Keratinocyte (primary cell): ENCODE data around the gene NCKAP5. TPM values are rescaled to one million over a fixed set of nuclear protein-coding genes. Genes with fewer than 3 reads are reported as not detected.

ENCODE experiments used
- DNase-seq: peaks from one replicate; pipeline ENCODE4 v3.0.0-alpha.2; 2011; ENCODE audit warnings: low read depth, missing footprints, low spot score
- FAIRE-seq: peaks from 2 replicates; lab custom pipeline; 2011; peaks lifted over from hg19 to GRCh38; lab: Jason Lieb, UNC
- H2AFZ ChIP-seq: 2 replicates; pipeline ENCODE4 v1.6.0; 2012; ENCODE audit warnings: low read length, control low read depth, inconsistent platforms; ENCODE audit not compliant: control insufficient read depth
- H3K27ac ChIP-seq: 2 replicates; pipeline ENCODE4 v1.5.1; 2011; ENCODE audit warnings: low read length; ENCODE audit not compliant: control insufficient read depth, insufficient read depth
- H3K27me3 ChIP-seq: 3 replicates; pipeline ENCODE4 v1.6.0; 2011; ENCODE audit warnings: low read length; ENCODE audit not compliant: control insufficient read depth, insufficient read depth; ENCODE audit errors: extremely low read depth
- H3K36me3 ChIP-seq, 2 experiments: 2 replicates in 1 of 2; 3 replicates in 1 of 2; pipeline ENCODE4 v1.5.1; 2011; ENCODE audit warnings: low read length in 2 of 2, mild to moderate bottlenecking in 1 of 2; ENCODE audit not compliant: control insufficient read depth in 2 of 2, insufficient read depth in 2 of 2; ENCODE audit errors: extremely low read depth in 1 of 2
- H3K4me1 ChIP-seq: 3 replicates; pipeline ENCODE4 v1.5.1; 2011; ENCODE audit warnings: low read length; ENCODE audit not compliant: control insufficient read depth, insufficient read depth; ENCODE audit errors: extremely low read depth
- H3K4me2 ChIP-seq: 3 replicates; pipeline ENCODE4 v1.6.0; 2011; ENCODE audit warnings: low read depth, low read length; ENCODE audit not compliant: control insufficient read depth, insufficient read depth; ENCODE audit errors: extremely low read depth
- H3K4me3 ChIP-seq, 3 experiments: fragments of 200-600 bp in 1 of 3; sonication (generic) in 1 of 3; 2 replicates in 2 of 3; 3 replicates in 1 of 3; pipeline ENCODE4 v1.5.1; 2011 to 2016; ENCODE audit warnings: low read length in 3 of 3, mild to moderate bottlenecking in 3 of 3, control low read depth in 2 of 3, inconsistent platforms in 1 of 3, low read depth in 1 of 3, mixed read lengths in 1 of 3, mixed run types in 1 of 3, moderate library complexity in 1 of 3; ENCODE audit not compliant: control insufficient read depth in 2 of 3, insufficient read depth in 2 of 3; ENCODE audit errors: extremely low read depth in 1 of 3
- H3K79me2 ChIP-seq: 2 replicates; pipeline ENCODE4 v1.6.0; 2012; ENCODE audit warnings: low read length; ENCODE audit not compliant: control insufficient read depth, insufficient read depth
- H3K9ac ChIP-seq: 3 replicates; pipeline ENCODE4 v1.6.0; 2011; ENCODE audit warnings: low read length; ENCODE audit not compliant: control insufficient read depth, insufficient read depth; ENCODE audit errors: extremely low read depth
- H3K9me1 ChIP-seq: 3 replicates; pipeline ENCODE4 v1.6.0; 2011; ENCODE audit warnings: low read length; ENCODE audit not compliant: control insufficient read depth, insufficient read depth; ENCODE audit errors: extremely low read depth
- H3K9me3 ChIP-seq: 2 replicates; pipeline ENCODE4 v1.5.1; 2012; ENCODE audit warnings: low read depth, low read length; ENCODE audit not compliant: control insufficient read depth
- H4K20me1 ChIP-seq: 3 replicates; pipeline ENCODE4 v1.6.0; 2011; ENCODE audit warnings: low read length; ENCODE audit not compliant: control insufficient read depth, insufficient read depth; ENCODE audit errors: extremely low read depth
- EZH2 ChIP-seq: IDR thresholded peaks from one replicate; pipeline ENCODE4 v1.6.1; 2012; ENCODE audit warnings: inconsistent platforms, mild to moderate bottlenecking, low read length, moderate library complexity
- dilution Hi-C: fragments of 300-500 bp; cut with MboI; formaldehyde crosslinking; loops from one replicate; pipeline ENCODE4 v1.7.0; 2020; ENCODE audit warnings: low sequenced_read_pairs; ENCODE audit not compliant: extremely low pct_ligation_motif_present
- polyA plus RNA-seq, 5 experiments: library from polyadenylated mRNA; depleted of rRNA in 3 of 5; stranded (reverse) in 3 of 5; stranded (forward) in 1 of 5; unstranded in 1 of 5; fragments of >200 nt; gene quantifications; 1 replicate in 1 of 5; 2 replicates in 3 of 5; 3 replicates in 1 of 5; pipeline versions ENCODE4 v1.2.1 to v1.2.3, GENCODE V29; 2011 to 2012; ENCODE audit warnings: missing spikeins in 2 of 5, low read depth in 1 of 5, low replicate concordance in 1 of 5
- TF ChIP-seq, protein P1 (sequence below), 3 experiments: IDR thresholded peaks in 1 of 3; conservative IDR thresholded peaks in 1 of 3; optimal IDR thresholded peaks in 1 of 3; 2 replicates in 2 of 3; 3 replicates in 1 of 3; pipeline versions ENCODE3 to v1.5.1; 2011; ENCODE audit warnings: low read length in 3 of 3, mild to moderate bottlenecking in 3 of 3, moderate library complexity in 2 of 3, control low read depth in 1 of 3, inconsistent platforms in 1 of 3; ENCODE audit not compliant: insufficient read depth in 2 of 3; ENCODE audit errors: extremely low read depth in 1 of 3

The NCKAP5 gene
- polyA plus RNA-seq, 1 donor (not counting 4 experiments of a cell fraction or from before 2014, with no cell fraction given): 3.6 TPM

GRCh38 chr2:133218204-133218603 is 350.1 kb downstream of the NCKAP5 start:
- H3K4me3 ChIP-seq: no peak overlapping the region
- no peaks in the 10 kb centered on the region for H3K79me2 ChIP-seq
- no peaks in the 10 kb centered on the region for H3K36me3 ChIP-seq
- TF ChIP-seq, protein P1, sequence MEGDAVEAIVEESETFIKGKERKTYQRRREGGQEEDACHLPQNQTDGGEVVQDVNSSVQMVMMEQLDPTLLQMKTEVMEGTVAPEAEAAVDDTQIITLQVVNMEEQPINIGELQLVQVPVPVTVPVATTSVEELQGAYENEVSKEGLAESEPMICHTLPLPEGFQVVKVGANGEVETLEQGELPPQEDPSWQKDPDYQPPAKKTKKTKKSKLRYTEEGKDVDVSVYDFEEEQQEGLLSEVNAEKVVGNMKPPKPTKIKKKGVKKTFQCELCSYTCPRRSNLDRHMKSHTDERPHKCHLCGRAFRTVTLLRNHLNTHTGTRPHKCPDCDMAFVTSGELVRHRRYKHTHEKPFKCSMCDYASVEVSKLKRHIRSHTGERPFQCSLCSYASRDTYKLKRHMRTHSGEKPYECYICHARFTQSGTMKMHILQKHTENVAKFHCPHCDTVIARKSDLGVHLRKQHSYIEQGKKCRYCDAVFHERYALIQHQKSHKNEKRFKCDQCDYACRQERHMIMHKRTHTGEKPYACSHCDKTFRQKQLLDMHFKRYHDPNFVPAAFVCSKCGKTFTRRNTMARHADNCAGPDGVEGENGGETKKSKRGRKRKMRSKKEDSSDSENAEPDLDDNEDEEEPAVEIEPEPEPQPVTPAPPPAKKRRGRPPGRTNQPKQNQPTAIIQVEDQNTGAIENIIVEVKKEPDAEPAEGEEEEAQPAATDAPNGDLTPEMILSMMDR (optimal IDR thresholded peaks at IDR 0.05 in 1 of 3, IDR thresholded peaks at IDR 0.05 in 1 of 3, conservative IDR thresholded peaks at IDR 0.05 in 1 of 3; ENCODE audit: extremely low read depth in 1 of 3, insufficient read depth in 2 of 3, low read length in 3 of 3): no peak
- TF ChIP-seq EZH2: no peak
- no peak overlapping the region for H3K9ac ChIP-seq
- no peak for DNase-seq
- dilution Hi-C loops: no loop called here
- H3K27me3 ChIP-seq: no peaks in the 10 kb centered on the region
- H4K20me1 ChIP-seq: no peaks in the 10 kb centered on the region
- H2AFZ ChIP-seq: no peak overlapping the region
- H3K4me1 ChIP-seq: no peaks in the 10 kb centered on the region
- no peak overlapping the region for H3K4me2 ChIP-seq
- FAIRE-seq: no peak
- no peaks in the 10 kb centered on the region for H3K9me3 ChIP-seq
- no peaks in the 10 kb centered on the region for H3K9me1 ChIP-seq
- H3K27ac ChIP-seq: no peak overlapping the region

GRCh38 chr2:133215477-133215876 is 352.8 kb downstream of the NCKAP5 start:
- no peaks in the 10 kb centered on the region for H3K9me3 ChIP-seq
- no peak overlapping the region for H3K9ac ChIP-seq
- FAIRE-seq (no peak), DNase-seq (no peak)
- H2AFZ ChIP-seq: no peak overlapping the region
- TF ChIP-seq, protein P1 (optimal IDR thresholded peaks at IDR 0.05 in 1 of 3, IDR thresholded peaks at IDR 0.05 in 1 of 3, conservative IDR thresholded peaks at IDR 0.05 in 1 of 3; ENCODE audit: extremely low read depth in 1 of 3, insufficient read depth in 2 of 3, low read length in 3 of 3): no peak
- no peak for TF ChIP-seq EZH2
- no peaks in the 10 kb centered on the region for H3K9me1 ChIP-seq
- no peaks in the 10 kb centered on the region for H3K36me3 ChIP-seq
- H3K4me3 ChIP-seq: no peak overlapping the region
- no peaks in the 10 kb centered on the region for H3K4me1 ChIP-seq
- dilution Hi-C loops: no loop called here
- no peak overlapping the region for H3K27ac ChIP-seq
- no peak overlapping the region for H3K4me2 ChIP-seq
- H3K27me3 ChIP-seq: no peaks in the 10 kb centered on the region
- no peaks in the 10 kb centered on the region for H3K79me2 ChIP-seq
- no peaks in the 10 kb centered on the region for H4K20me1 ChIP-seq
